ENCODE measurements around the gene AGPAT3. TPM values are rescaled to one million over a fixed set of nuclear protein-coding genes. Genes with fewer than 3 reads are reported as not detected.
A peak's percentile ranks its signal among the peaks of the same experiment; 100 is the strongest.

AGPAT3 gene
- total and polyA plus RNA-seq, 10 of the 15 experiments (the other 5 are each of a cell fraction or from before 2014, with no cell fraction given) = 1.2 to 110 (median 30.8) TPM

- no peak for TF ChIP-seq RBBP5 (conservative IDR thresholded peaks at IDR 0.05)
- TF ChIP-seq, protein P1, sequence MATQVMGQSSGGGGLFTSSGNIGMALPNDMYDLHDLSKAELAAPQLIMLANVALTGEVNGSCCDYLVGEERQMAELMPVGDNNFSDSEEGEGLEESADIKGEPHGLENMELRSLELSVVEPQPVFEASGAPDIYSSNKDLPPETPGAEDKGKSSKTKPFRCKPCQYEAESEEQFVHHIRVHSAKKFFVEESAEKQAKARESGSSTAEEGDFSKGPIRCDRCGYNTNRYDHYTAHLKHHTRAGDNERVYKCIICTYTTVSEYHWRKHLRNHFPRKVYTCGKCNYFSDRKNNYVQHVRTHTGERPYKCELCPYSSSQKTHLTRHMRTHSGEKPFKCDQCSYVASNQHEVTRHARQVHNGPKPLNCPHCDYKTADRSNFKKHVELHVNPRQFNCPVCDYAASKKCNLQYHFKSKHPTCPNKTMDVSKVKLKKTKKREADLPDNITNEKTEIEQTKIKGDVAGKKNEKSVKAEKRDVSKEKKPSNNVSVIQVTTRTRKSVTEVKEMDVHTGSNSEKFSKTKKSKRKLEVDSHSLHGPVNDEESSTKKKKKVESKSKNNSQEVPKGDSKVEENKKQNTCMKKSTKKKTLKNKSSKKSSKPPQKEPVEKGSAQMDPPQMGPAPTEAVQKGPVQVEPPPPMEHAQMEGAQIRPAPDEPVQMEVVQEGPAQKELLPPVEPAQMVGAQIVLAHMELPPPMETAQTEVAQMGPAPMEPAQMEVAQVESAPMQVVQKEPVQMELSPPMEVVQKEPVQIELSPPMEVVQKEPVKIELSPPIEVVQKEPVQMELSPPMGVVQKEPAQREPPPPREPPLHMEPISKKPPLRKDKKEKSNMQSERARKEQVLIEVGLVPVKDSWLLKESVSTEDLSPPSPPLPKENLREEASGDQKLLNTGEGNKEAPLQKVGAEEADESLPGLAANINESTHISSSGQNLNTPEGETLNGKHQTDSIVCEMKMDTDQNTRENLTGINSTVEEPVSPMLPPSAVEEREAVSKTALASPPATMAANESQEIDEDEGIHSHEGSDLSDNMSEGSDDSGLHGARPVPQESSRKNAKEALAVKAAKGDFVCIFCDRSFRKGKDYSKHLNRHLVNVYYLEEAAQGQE (IDR thresholded peaks at IDR 0.05; ENCODE audit: low read depth, low read length) = no peak
These were observed 40.9 kb downstream of the AGPAT3 start (continued) for GRCh38 chr21:43905726-43906455.

DNA sequence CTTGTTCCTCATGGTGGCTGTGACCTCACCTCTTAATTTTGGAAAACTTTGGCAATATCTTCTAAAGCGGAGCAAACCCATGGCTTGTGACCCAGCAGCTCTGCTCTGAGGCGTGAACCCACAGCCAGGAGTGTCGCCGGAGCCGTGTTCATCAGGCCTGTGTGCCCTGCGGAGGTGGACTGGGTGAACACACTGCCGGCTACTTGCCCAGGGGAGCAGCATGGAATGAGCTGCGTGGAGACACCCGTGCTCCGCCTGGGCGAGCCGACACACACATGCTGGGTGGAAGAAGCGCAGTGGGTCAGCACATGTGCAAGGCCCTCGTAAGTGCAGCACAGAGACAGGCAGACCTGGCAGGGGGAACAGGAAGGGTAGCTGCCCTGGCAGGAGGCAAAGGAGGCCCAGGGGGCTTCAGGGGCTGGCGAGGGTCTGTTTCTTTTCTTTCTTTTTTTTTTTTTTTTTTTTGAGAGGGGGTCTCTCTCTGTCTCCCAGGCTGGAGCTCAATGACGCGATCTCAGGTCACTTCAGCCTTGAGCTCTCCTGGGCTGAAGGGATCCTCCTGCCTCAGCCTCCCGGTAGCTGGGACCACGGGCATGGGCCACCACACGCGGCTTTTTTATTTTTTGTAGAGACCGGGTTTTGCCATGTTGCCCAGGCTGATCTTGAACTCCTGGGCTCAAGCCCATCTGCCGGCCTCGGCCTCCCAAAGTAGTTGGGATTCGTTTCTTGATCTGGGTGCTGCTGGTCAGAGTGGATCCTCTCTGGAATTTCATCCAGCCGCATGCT, 41.8 kb downstream of the AGPAT3 start:
- Histone ChIP-seq H3K4me1 (ENCODE audit: control insufficient read depth, insufficient read depth, low read length) (no peaks in the 10 kb centered on the region), H4K20me1 (ENCODE audit: control insufficient read depth, insufficient read depth) (no peaks in the 10 kb centered on the region), H2AFZ (ENCODE audit: control insufficient read depth, low read depth, low read length) (no peak overlapping the region), H3K4me2 (ENCODE audit: control insufficient read depth, insufficient read depth) (no peak overlapping the region), H3K27me3 (replicated peaks in 1 of 2; ENCODE audit: control insufficient read depth in 2 of 2, insufficient read depth in 2 of 2, low read length in 1 of 2) (no peaks in the 10 kb centered on the region), H3K36me3 (ENCODE audit: control insufficient read depth in 2 of 2, insufficient read depth in 2 of 2, low read length in 1 of 2) (peaks cover 9 to 18% of the 10 kb centered on the region in 2 experiments), H3K79me2 (ENCODE audit: control insufficient read depth, insufficient read depth, low read length) (peaks cover 16% of the 10 kb centered on the region), H3K9me3 (replicated peaks; ENCODE audit: control insufficient read depth, insufficient read depth, low read length) (no peaks in the 10 kb centered on the region; the same call in 2 of the 3 replicates), H3K27ac (ENCODE audit: control insufficient read depth, insufficient read depth) (no peak overlapping the region), H3K9ac (ENCODE audit: control insufficient read depth, insufficient read depth, low read length) (no peak overlapping the region), H3K4me3 (no peak overlapping the region)
- over 99% methylated on average over 25 of the region's 26 CpGs for WGBS (ENCODE audit: insufficient coverage, insufficient replicate concordance, low lambda C conversion rate, missing lambda C conversion rate)
- TF ChIP-seq CHD2 (IDR thresholded peaks at IDR 0.05; ENCODE audit: borderline replicate concordance, low read depth, low read length) = no peak
- 0 out of 2 replicates have a peak, but pooled peaks have one; percentile 23 for TF ChIP-seq POLR2A (IDR thresholded peaks at IDR 0.05; ENCODE audit: low read depth, low read length)
- ChIA-PET CTCF (no interaction called here), POLR2A (interaction anchor here (0.5 to 0.6 kb wide), 2 partner anchors 9 to 108 kb away, joined by 3 to 5 read pairs; no protein-coding TSS in a partner anchor), SMC1A (ENCODE audit: uncharacterized antibody, unreplicated experiment) (interaction anchor here (0.9 kb wide), 1 partner anchor 14 kb away, joined by 3 read pairs; no protein-coding TSS in a partner anchor), RAD21 (ENCODE audit: unreplicated experiment) (interaction anchor here (0.7 kb wide), 1 partner anchor 23 kb away, joined by 3 read pairs; no protein-coding TSS in a partner anchor)
- in situ Hi-C loops (cut with MboI) = no loop called here
- intact Hi-C loops (cut with micrococcal nuclease; ENCODE audit: unreplicated experiment) = no loop called here
- BruUV-seq (replicated peaks) = TSS peak; percentile 29
- FAIRE-seq (no peak), DNase-seq (ENCODE audit: low read depth, low spot score) (no peak), ATAC-seq (no peak)
